WI38 (cell line): ENCODE data around the gene CCDC200.
"Not testable (repeated sequence)": the region's sequence is repeated elsewhere in the genome, so short reads cannot be mapped to it uniquely, and the experiment has no call there.

ENCODE experiments used
- H3K4me3 ChIP-seq: 2 replicates; pipeline ENCODE4 v1.5.1; 2011; ENCODE audit warnings: low read depth, mild to moderate bottlenecking, control low read depth, low read length
- TF ChIP-seq, protein P1 (sequence below): IDR thresholded peaks from 2 replicates; pipeline ENCODE4 v1.5.1; 2012; ENCODE audit warnings: low read depth, mild to moderate bottlenecking, control low read depth, low read length

Gene CCDC200

DNA sequence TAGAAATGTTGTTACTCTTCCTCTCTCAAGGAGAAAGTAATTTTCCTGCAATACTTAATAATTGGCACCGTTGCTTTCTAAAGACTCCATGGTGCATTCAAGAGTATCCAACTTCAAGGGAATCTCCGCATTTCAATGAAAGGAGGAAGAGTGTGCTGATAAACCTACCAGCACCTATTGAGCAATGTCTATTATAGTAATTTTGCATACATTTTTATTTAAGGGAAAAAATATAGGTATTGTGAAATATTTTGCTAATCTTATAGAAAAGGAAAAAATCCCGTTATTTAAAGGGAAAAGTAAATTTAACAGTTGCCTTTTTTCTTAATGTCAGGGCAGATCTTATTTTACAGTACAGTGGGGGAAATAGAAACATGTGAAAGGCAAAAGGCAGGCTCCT, 17.8 kb downstream of the CCDC200 start:
- TF ChIP-seq, protein P1, sequence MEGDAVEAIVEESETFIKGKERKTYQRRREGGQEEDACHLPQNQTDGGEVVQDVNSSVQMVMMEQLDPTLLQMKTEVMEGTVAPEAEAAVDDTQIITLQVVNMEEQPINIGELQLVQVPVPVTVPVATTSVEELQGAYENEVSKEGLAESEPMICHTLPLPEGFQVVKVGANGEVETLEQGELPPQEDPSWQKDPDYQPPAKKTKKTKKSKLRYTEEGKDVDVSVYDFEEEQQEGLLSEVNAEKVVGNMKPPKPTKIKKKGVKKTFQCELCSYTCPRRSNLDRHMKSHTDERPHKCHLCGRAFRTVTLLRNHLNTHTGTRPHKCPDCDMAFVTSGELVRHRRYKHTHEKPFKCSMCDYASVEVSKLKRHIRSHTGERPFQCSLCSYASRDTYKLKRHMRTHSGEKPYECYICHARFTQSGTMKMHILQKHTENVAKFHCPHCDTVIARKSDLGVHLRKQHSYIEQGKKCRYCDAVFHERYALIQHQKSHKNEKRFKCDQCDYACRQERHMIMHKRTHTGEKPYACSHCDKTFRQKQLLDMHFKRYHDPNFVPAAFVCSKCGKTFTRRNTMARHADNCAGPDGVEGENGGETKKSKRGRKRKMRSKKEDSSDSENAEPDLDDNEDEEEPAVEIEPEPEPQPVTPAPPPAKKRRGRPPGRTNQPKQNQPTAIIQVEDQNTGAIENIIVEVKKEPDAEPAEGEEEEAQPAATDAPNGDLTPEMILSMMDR = no peak
- H3K4me3 ChIP-seq = no peak overlapping the region

DNA sequence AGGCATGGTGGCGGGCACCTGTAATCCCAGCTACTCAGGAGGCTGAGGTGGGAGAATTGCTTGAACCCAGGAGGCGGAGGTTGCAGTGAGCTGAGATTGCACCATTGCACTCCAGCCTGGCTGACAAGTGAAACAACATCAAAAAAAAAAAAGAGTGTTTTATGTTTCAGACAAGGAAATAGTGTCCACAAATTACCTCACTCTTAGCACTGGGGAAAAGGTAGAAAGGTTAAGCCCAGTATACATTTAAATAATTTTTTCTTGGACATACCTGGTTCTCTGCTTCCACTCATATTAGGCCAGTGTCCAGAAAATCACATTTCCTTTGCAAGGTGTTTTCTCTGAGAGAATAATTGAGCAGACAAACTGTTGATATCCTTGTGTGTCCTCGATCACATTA, 25.4 kb downstream of the CCDC200 start:
- H3K4me3 ChIP-seq = not testable (repeated sequence)

DNA sequence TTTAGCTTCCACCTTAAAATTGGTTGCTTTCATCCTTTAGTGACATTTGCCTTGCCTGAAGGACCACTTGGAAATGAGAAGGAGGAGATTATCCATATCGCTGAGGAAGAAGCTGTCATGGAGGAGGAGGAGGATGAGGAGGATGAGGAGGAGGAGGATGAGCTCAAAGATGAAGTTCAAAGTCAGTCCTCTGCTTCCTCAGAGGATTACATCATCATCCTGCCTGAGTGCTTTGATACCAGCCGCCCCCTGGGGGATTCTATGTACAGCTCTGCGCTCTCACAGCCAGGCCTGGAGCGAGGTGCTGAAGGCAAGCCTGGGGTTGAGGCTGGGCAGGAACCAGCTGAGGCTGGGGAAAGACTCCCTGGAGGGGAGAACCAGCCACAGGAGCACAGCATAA, 28.3 kb downstream of the CCDC200 start:
- TF ChIP-seq, protein P1 = no peak
- no peak overlapping the region for H3K4me3 ChIP-seq

DNA sequence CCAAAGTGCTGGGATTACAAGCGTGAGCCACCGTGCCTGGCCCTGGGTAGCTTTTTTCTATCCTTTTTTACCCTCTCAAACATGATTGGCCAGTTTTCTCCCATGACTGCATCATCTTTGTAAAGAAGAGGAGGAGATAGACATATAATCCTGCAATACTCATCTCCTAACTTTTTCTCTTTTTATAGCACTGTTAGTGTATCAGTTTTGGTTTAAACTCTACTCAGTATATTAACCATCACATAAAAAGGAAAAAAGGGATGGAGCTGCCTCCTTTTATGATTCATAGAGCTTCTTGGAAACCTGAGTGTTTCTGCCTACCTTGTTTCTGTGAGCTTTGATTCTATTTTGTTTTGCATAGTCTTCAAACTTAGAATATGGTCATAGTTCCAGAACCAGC, 28.8 kb downstream of the CCDC200 start:
- no peak overlapping the region for H3K4me3 ChIP-seq
- TF ChIP-seq, protein P1 = no peak

DNA sequence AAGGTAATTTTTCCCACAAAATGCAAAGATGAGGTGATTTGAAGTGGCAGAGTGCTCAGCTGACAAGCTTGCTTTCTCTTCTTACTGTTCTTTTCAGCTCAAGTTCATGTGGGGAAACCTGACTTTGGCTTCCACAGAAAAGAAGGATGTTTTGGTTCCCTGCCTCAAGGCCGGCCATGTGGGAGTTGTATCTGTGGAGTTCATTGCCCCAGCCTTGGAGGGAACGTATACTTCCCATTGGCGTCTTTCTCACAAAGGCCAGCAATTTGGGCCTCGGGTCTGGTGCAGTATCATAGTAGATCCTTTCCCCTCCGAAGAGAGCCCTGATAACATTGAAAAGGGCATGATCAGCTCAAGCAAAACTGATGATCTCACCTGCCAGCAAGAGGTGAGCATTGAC, 35.2 kb downstream of the CCDC200 start:
- no peak overlapping the region for H3K4me3 ChIP-seq
- TF ChIP-seq, protein P1 = no peak

DNA sequence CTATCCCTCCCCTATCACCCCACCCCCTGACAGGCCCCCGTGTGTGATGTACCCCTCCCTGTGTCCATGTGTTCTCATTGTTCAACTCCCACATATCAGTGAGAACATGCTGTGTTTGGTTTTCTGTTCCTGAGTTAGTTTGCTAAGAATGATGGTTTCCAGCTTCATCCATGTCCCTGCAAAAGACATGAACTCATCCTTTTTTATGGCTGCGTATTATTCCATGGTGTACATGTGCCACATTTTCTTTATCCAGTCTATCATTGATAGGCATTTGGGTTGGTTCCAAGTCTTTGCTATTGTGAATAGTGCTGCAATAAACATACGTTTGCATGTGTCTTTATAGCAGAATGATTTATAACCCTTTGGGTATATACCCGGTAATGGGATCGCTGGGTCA, 41.8 kb downstream of the CCDC200 start:
- H3K4me3 ChIP-seq = not testable (repeated sequence)

DNA sequence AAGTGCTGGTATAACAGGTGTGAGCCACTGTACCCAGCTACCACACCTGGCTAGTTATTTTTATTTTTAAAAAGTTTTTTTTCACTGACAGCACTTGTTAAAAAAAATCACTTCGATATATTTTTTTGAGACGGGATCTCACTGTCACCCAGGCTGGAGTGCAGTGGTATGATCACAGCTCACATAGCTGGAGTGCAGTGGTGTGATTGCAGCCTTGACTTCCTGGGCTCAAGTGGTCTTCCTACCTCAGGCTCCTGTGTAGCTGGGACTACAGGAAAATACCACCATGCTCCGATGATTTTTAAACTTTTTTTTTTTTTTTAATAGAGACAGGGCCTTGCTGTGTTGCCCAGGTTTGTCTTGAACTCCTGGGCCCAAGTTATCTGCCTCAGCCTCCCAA, 44.5 kb downstream of the CCDC200 start:
- TF ChIP-seq, protein P1 = no peak
- no peak overlapping the region for H3K4me3 ChIP-seq

DNA sequence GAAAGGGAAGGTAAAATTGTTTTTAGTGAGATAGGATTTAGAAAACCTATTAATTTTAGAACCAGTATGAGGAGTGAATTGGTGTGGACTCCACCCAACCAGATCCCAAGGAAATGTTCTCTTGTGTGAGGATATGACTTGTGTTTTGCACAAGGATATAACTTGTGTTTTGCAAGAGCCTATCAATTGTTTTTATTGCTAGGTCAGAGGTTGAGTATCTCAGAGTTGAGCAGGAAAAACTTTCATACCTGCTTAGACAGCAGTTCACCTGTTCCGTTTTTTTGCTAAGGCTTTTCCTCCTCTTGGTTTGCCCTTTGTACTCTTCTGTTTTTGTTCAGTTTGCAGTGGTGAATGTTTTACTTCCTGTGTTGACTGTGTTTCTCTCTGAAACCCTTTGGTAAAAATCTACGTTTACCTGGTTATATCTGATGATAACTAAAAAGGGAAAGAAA, 52.3 kb downstream of the CCDC200 start:
- H3K4me3 ChIP-seq = no peak overlapping the region
- TF ChIP-seq, protein P1 = no peak
